Hepatic stellate cell (primary cell): ENCODE results near the gene TOGARAM1.

Experiments
- DNase-seq: peaks from one replicate; pipeline ENCODE4 v3.0.0; 2011; ENCODE audit warnings: low spot score

TOGARAM1 gene

DNA sequence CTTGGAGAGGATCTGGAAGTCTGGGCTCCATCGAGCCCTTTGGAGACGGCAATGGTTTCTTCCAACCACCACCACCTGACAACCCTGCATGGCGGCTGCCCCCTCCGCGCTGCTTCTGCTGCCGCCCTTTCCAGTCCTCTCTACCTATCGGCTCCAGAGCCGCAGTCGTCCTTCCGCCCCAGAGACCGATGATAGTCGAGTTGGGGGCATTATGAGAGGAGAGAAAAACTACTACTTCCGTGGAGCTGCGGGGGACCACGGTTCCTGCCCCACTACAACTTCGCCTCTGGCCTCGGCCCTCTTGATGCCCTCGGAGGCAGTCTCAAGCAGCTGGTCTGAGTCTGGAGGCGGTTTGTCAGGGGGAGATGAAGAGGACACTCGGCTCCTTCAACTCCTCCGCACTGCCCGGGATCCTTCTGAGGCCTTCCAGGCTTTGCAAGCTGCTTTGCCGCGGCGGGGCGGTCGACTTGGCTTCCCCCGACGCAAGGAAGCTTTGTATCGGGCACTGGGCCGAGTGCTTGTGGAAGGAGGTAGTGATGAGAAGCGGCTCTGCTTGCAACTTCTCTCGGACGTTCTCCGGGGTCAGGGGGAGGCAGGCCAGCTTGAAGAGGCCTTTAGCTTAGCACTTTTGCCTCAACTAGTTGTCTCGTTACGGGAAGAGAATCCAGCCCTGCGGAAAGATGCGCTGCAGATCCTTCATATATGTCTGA, 499 bp downstream of the TOGARAM1 start:
- peak; percentile 26 for DNase-seq

- no peak for DNase-seq
These were observed 1.1 kb downstream of the TOGARAM1 start for GRCh38 chr14:44963044-44963528.

DNA sequence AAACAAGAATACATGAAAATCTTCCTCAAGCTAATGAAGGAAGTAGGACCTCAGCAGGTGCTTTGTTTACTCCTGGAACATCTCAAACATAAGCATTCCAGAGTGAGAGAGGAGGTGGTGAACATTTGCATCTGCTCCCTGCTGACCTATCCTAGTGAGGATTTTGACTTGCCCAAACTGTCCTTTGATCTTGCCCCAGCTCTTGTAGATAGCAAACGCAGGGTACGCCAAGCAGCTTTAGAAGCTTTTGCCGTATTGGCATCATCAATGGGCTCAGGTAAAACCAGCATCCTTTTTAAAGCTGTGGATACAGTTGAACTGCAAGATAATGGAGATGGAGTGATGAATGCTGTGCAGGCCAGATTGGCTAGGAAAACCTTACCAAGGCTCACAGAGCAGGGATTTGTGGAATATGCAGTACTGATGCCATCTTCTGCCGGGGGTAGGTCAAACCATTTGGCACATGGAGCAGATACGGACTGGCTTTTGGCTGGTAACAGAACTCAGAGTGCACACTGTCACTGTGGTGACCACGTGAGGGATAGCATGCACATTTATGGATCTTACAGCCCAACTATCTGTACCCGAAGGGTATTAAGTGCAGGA, 1.9 kb downstream of the TOGARAM1 start:
- DNase-seq, result no peak

GRCh38 chr14:44966601-44967336, 4.8 kb downstream of the TOGARAM1 start:
- no peak for DNase-seq

GRCh38 chr14:44968714-44969113, 6.7 kb downstream of the TOGARAM1 start:
- DNase-seq, result no peak

- no peak for DNase-seq
These were observed 8.9 kb downstream of the TOGARAM1 start for GRCh38 chr14:44970907-44971306.

DNA sequence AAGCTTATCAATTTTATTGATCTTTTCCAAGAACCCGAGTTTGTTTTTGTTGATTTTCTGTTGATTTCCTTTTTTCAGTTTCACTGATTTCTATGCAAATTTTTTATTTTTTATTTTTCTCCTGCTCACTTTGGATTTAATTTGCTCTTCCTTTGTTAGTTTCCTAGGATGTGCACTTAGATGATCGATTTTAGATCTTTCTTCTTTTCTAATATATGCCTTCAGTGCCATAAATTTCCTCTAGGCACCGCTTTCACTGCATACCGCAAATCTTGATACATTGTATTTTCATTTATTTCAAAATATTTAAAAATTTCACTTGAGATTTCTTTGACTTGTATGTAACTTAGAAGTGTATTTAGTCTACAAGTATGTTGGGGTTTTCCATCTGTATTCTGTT, 9.5 kb downstream of the TOGARAM1 start:
- DNase-seq, result no peak

- no peak for DNase-seq
These were observed 17.3 kb downstream of the TOGARAM1 start for GRCh38 chr14:44979273-44979672.

DNA sequence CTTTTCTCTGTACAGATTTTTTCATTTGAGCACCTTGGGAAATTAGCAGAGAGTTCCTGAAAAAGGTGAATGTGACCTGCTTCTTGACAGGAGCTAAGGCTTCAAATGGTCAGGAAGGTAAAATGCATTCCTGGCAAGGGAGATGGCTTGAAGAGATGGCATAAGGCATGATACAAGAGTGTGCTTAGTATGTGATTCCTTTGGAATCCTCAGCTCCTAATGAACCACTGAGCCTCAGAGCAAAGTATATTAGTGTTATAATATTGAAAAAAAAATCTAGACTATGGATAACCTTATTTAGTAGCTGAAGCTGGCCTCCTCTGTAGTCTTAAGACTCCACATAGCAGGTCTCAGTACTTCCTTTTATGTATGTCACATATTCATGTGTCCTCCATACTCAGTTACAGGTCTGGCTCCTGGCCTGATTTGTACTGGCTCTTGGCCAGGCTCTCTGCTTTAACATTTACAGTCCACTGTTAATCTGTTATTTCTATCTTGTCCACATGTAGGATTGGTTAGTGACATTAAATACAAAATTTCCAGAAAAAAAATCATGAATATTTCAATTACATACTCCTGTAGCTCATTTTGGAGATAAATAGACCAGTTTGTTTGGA, 17.9 kb downstream of the TOGARAM1 start:
- no peak for DNase-seq

DNA sequence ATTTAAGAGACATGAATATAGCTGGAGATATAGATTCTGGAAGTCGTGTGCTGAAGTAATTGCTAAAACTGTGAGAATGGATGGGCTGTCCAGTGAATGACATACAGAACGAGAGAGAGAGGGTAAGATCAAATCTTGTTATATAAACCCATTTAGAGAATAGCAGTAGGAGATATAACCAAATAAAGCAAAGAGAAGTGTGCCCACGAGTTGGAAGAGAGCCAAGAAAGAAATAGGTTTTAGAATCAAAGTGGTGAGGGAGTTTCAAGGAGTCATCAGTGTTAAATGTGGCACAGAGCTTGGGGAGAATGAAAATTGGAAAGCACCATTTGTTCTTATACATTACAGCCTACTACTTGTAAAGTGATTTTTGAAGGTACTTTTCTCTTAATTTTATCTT, 19.2 kb downstream of the TOGARAM1 start:
- DNase-seq, result no peak

GRCh38 chr14:44982594-44982993, 20.6 kb downstream of the TOGARAM1 start:
- no peak for DNase-seq

DNA sequence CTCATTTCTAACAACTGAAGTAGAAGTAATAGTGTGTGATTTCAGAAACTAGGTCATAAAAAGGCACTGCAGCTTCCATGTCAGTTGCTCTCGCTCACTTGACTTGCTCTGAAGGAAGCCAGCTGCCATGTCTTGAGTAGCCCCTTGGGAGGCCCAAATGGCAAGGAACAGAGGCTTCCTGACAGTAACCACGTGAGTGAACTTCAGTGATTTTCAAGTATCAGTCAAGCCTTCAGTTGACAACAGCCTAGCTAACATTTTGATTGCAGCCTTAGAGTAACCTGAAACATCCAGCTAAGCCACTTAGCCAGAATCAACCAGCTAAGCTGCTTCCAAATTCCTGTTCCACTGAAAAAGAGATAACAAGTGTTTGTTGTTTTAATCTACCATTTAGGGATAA, 26.7 kb downstream of the TOGARAM1 start:
- no peak for DNase-seq

GRCh38 chr14:44989497-44990440, 27.8 kb downstream of the TOGARAM1 start:
- DNase-seq, result no peak

DNA sequence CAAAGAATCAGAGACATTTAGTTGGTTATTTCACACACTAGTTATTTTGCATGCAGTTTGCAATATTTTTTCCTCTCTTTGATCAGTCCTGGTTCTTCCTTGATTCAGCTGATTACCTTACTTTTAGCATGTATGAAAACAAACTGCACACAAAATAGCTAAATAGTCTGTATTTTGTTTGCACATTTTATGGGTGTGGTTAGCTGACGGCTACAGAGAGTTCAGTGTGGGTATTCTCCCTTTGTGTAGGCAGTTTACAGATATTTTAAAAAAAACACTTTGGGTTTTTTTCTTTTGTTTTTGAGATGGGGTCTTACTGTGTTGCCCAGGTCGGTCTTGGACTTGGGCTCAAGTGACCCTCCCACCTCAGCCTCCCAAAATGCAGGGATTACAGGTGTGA, 28.5 kb downstream of the TOGARAM1 start:
- no peak for DNase-seq

DNA sequence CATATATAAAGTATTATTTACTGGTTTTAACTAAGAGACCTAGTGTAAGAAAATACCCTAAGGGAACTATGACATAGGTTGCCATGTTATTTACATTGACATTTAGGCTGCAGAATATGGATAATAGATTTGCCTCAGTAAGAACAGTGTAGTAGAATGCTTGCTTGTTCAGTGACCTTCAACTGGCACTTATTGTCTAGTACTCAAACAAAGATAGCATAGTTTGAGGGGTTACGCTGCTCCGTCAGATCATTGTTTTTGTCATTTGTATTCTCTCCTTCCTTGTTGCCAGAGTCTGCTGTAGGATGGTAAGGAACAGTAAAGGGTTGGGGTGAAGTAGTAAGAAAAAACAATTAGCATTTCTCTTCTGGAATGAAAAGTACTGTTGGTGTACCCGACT, 33.2 kb downstream of the TOGARAM1 start:
- DNase-seq, result no peak

GRCh38 chr14:44995770-44996294, 33.8 kb downstream of the TOGARAM1 start:
- DNase-seq, result no peak

DNA sequence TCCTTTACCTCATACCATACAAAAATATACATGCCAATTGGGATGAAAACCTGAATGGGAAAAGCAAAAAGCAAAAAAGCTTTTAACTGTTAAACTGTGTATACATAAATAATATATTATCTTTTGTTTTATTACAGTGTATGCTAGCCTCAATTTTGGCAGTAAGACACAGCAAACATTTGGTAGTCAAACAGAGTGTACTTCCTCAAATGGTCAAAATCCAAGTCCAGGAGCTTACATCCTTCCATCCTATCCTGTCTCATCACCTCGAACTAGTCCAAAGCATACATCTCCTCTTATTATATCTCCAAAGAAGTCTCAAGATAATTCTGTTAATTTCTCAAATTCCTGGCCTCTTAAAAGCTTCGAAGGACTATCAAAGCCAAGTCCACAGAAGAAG, 41.9 kb downstream of the TOGARAM1 start:
- DNase-seq, result no peak

DNA sequence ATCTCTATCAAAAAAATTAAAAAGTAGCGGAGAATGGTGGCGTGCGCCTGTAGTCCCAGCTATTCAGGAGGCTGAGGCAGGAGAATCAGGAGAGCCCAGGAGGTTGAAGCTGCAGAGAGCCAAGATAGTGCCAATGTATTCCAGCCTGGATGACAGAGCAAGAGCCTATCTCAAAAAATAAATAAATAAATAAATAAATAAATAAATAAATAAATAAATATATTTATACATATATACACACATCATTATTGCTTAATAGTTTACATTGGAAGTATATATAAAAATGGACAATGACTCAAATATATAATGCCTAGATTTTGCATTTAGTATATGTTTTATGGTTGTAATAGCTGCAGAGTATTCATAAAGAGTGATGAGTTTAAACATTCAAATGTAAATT, 53.1 kb downstream of the TOGARAM1 start:
- DNase-seq, result no peak

DNA sequence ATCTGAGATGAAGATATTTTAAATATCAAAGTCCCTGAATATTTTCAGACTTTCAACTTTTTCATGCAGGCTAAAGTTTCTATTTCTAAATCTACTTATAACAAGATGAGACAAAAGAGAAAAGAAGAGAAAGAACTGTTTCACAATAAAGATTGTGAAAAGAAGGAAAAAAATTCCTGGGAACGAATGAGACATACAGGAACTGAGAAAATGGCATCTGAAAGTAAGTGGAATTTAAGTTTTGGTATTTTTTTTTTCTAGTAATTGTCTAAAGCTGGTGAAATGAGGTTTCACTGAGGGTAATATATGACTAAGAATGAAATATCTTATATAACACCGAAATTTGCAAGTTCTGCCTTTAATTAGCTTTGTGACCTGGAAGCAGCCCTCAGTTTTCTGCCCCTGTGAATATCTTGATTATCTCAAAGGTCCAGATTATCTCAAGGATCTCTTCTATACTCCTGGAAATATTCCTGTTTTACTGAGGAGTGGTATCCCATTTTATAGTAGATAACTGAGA, 66.2 kb downstream of the TOGARAM1 start:
- DNase-seq, result no peak

DNA sequence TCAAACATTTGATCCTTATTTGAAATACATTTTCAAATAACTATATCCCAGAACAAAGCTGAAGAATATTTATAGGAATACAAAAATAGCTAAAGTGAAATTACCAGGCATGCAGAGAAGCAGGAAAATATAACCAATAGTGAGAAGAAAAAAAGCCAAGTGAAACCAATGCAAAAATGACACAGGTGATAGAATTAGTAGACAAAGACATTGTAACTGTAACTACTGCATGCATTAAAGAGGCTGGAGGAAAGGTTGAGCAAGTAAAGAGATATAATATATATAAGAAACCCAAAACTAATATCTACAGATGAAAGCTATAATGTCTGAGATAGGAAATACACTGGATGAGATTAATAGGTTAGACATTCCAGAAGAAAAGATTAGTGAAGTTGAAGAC, 72.7 kb downstream of the TOGARAM1 start:
- DNase-seq, result no peak

GRCh38 chr14:45038256-45038655, 76.3 kb downstream of the TOGARAM1 start:
- no peak for DNase-seq
